ENCODE data around the gene OR4B1.

Gene OR4B1

GRCh38 chr11:48263423-48263911 is 46.9 kb downstream of the OR4B1 start, which contains the start of gene OR4X1:
Gene OR4X1, plus strand, starts transcription at chr11:48263861. Its CDS starts 0 bp downstream, at chr11:48263861.
- DNase-seq: no peak
